HepG2 (cell line): ENCODE results near the gene SNRNP25. TPM values are rescaled to one million over a fixed set of nuclear protein-coding genes. Genes with fewer than 3 reads are reported as not detected.
A peak's percentile ranks its signal among the peaks of the same experiment; 100 is the strongest.

Experiments
- BATF2 ChIP-seq: sonication (generic); formaldehyde crosslinking; IDR thresholded peaks from 2 replicates; pipeline ENCODE4 v1.8.0; 2022; ENCODE audit warnings: mild to moderate bottlenecking, missing genetic modification reagents, moderate library complexity
- BRCA1 ChIP-seq: sonication (generic); formaldehyde crosslinking; IDR thresholded peaks from 2 replicates; pipeline ENCODE4 v1.4.0; 2020; ENCODE audit warnings: missing genetic modification reagents
- CENPX ChIP-seq: sonication (generic); formaldehyde crosslinking; IDR thresholded peaks from 2 replicates; pipeline ENCODE4 v1.9.0; 2021; ENCODE audit warnings: mild to moderate bottlenecking, missing genetic modification reagents, moderate library complexity
- DNMT1 ChIP-seq: sonication (generic); formaldehyde crosslinking; IDR thresholded peaks from 2 replicates; pipeline ENCODE4 v1.5.1; 2020; ENCODE audit warnings: mild to moderate bottlenecking, missing genetic modification reagents
- HHEX ChIP-seq: IDR thresholded peaks from 2 replicates; pipeline ENCODE4 v1.6.1; 2016; ENCODE audit warnings: control low read depth
- KLF6 ChIP-seq: IDR thresholded peaks from 2 replicates; pipeline ENCODE4 v1.8.0; 2016; ENCODE audit warnings: missing biosample characterization, missing genetic modification reagents
- NFE2L2 ChIP-seq: fragments of 150-350 bp; IDR thresholded peaks from 2 replicates; pipeline ENCODE4 v1.6.1; 2014; ENCODE audit warnings: low read length
- PAWR ChIP-seq: sonication (generic); formaldehyde crosslinking; IDR thresholded peaks from 2 replicates; pipeline ENCODE4 v1.4.0; 2020; ENCODE audit warnings: missing genetic modification reagents, mild to moderate bottlenecking, borderline replicate concordance
- REPIN1 ChIP-seq: sonication (generic); formaldehyde crosslinking; IDR thresholded peaks from 2 replicates; pipeline ENCODE4 v1.8.0; 2022; ENCODE audit warnings: missing genetic modification reagents, low read depth, mild to moderate bottlenecking, borderline replicate concordance
- SRF ChIP-seq: IDR thresholded peaks from 2 replicates; pipeline ENCODE4 v1.6.1; 2011; ENCODE audit warnings: mild to moderate bottlenecking, low read depth, low read length, moderate library complexity
- TEAD3 ChIP-seq: optimal IDR thresholded peaks from 2 replicates; pipeline ENCODE3; 2016; ENCODE audit warnings: borderline replicate concordance
- THAP7 ChIP-seq: sonication (generic); formaldehyde crosslinking; IDR thresholded peaks from 2 replicates; pipeline ENCODE4 v1.8.1; 2023; ENCODE audit warnings: mild to moderate bottlenecking, missing genetic modification reagents
- ZFP41 ChIP-seq: sonication (generic); formaldehyde crosslinking; IDR thresholded peaks from 2 replicates; pipeline ENCODE4 v1.4.0; 2020; ENCODE audit warnings: mild to moderate bottlenecking, missing genetic modification reagents, borderline replicate concordance
- ZNF180 ChIP-seq: sonication (generic); formaldehyde crosslinking; IDR thresholded peaks from 2 replicates; pipeline ENCODE4 v1.4.0; 2020; ENCODE audit warnings: low read depth, missing genetic modification reagents, borderline replicate concordance
- ZNF24 ChIP-seq: fragments of 450-650 bp; IDR thresholded peaks from 2 replicates; pipeline ENCODE4 v1.6.1; 2017; ENCODE audit warnings: antibody characterized with exemption, mild to moderate bottlenecking
- ZNF556 ChIP-seq: sonication (generic); formaldehyde crosslinking; IDR thresholded peaks from 2 replicates; pipeline ENCODE4 v1.4.0; 2020; ENCODE audit warnings: mild to moderate bottlenecking, missing genetic modification reagents, borderline replicate concordance
- ZNF761 ChIP-seq: sonication (generic); formaldehyde crosslinking; conservative IDR thresholded peaks from 2 replicates; pipeline ENCODE4 v1.4.0; 2020; ENCODE audit warnings: mild to moderate bottlenecking, missing genetic modification reagents
- ZNF780A ChIP-seq: sonication (generic); formaldehyde crosslinking; IDR thresholded peaks from 2 replicates; pipeline ENCODE4 v1.8.0; 2022; ENCODE audit warnings: mild to moderate bottlenecking, missing genetic modification reagents, moderate library complexity
- ZNF782 ChIP-seq: sonication (generic); formaldehyde crosslinking; IDR thresholded peaks from 2 replicates; pipeline ENCODE4 v1.4.0; 2020; ENCODE audit warnings: missing genetic modification reagents, mild to moderate bottlenecking, borderline replicate concordance
- ZSCAN29 ChIP-seq: sonication (generic); formaldehyde crosslinking; conservative IDR thresholded peaks from 2 replicates; pipeline ENCODE4 v1.4.0; 2020; ENCODE audit warnings: mild to moderate bottlenecking, missing genetic modification reagents
- polyA plus RNA-seq, 8 experiments: library from polyadenylated mRNA; depleted of rRNA in 3 of 8; stranded (reverse) in 7 of 8; unstranded in 1 of 8; fragments of >200 nt; fragmentation: Illumina TruSeq in 4 of 8; extraction: Trizol in 4 of 8; gene quantifications; 2 replicates each; pipeline versions ENCODE4 v1.2.1 to v1.2.3, GENCODE V29; 2011 to 2016; ENCODE audit warnings: low read depth in 4 of 8, missing spikeins in 1 of 8, mixed read lengths in 1 of 8; ENCODE audit not compliant: insufficient read depth in 1 of 8
- total RNA-seq, 5 experiments: library from RNA; depleted of rRNA; stranded (reverse); fragments of >200 nt; fragmentation: Illumina TruSeq; extraction: Trizol; gene quantifications; 2 replicates each; pipeline ENCODE4 v1.2.3, GENCODE V29; 2016; ENCODE audit warnings: low read depth in 1 of 5
- TF ChIP-seq, protein P1 (sequence below): sonication (generic); formaldehyde crosslinking; IDR thresholded peaks from 2 replicates; pipeline ENCODE4 v1.4.0; 2020; ENCODE audit warnings: missing genetic modification reagents, borderline replicate concordance
- TF ChIP-seq, protein P2 (sequence below): sonication (generic); formaldehyde crosslinking; IDR thresholded peaks from 2 replicates; pipeline ENCODE4 v1.5.1; 2020; ENCODE audit warnings: mild to moderate bottlenecking, missing genetic modification reagents, moderate library complexity

The SNRNP25 gene
- total and polyA plus RNA-seq, 2 of the 13 experiments (the other 11 are each of a cell fraction or from before 2014, with no cell fraction given), result 34.1 to 97.4 TPM

GRCh38 chr16:72561-73548, 19.2 kb downstream of the SNRNP25 start, which contains the start of gene RHBDF1 (continued):
- TF ChIP-seq DNMT1 (0 out of 2 replicates have a peak, but pooled peaks have one; percentile 24), HHEX (no peak), BATF2 (CRISPR knock-in tag) (no peak), CENPX (CRISPR knock-in tag) (no peak), ZFP41 (CRISPR knock-in tag) (no peak), PAWR (CRISPR knock-in tag) (no peak), ZNF761 (no peak), ZNF782 (no peak), TEAD3 (CRISPR knock-in tag) (peak; percentile 94), ZSCAN29 (CRISPR knock-in tag) (no peak), REPIN1 (CRISPR knock-in tag) (no peak), SRF (no peak), BRCA1 (CRISPR knock-in tag) (no peak), KLF6 (CRISPR knock-in tag) (no peak), THAP7 (no peak), ZNF780A (CRISPR knock-in tag) (no peak), ZNF556 (CRISPR knock-in tag) (no peak), ZNF24 (no peak), ZNF180 (CRISPR knock-in tag) (no peak), NFE2L2 (no peak)
- TF ChIP-seq, protein P1, sequence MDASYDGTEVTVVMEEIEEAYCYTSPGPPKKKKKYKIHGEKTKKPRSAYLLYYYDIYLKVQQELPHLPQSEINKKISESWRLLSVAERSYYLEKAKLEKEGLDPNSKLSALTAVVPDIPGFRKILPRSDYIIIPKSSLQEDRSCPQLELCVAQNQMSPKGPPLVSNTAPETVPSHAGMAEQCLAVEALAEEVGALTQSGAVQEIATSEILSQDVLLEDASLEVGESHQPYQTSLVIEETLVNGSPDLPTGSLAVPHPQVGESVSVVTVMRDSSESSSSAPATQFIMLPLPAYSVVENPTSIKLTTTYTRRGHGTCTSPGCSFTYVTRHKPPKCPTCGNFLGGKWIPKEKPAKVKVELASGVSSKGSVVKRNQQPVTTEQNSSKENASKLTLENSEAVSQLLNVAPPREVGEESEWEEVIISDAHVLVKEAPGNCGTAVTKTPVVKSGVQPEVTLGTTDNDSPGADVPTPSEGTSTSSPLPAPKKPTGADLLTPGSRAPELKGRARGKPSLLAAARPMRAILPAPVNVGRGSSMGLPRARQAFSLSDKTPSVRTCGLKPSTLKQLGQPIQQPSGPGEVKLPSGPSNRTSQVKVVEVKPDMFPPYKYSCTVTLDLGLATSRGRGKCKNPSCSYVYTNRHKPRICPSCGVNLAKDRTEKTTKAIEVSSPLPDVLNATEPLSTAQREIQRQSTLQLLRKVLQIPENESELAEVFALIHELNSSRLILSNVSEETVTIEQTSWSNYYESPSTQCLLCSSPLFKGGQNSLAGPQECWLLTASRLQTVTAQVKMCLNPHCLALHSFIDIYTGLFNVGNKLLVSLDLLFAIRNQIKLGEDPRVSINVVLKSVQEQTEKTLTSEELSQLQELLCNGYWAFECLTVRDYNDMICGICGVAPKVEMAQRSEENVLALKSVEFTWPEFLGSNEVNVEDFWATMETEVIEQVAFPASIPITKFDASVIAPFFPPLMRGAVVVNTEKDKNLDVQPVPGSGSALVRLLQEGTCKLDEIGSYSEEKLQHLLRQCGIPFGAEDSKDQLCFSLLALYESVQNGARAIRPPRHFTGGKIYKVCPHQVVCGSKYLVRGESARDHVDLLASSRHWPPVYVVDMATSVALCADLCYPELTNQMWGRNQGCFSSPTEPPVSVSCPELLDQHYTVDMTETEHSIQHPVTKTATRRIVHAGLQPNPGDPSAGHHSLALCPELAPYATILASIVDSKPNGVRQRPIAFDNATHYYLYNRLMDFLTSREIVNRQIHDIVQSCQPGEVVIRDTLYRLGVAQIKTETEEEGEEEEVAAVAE (CRISPR knock-in tag), result no peak
- TF ChIP-seq, protein P2, sequence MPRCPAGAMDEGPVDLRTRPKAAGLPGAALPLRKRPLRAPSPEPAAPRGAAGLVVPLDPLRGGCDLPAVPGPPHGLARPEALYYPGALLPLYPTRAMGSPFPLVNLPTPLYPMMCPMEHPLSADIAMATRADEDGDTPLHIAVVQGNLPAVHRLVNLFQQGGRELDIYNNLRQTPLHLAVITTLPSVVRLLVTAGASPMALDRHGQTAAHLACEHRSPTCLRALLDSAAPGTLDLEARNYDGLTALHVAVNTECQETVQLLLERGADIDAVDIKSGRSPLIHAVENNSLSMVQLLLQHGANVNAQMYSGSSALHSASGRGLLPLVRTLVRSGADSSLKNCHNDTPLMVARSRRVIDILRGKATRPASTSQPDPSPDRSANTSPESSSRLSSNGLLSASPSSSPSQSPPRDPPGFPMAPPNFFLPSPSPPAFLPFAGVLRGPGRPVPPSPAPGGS (CRISPR knock-in tag), result no peak
